ENCODE measurements around the gene DUSP22.

DNA sequence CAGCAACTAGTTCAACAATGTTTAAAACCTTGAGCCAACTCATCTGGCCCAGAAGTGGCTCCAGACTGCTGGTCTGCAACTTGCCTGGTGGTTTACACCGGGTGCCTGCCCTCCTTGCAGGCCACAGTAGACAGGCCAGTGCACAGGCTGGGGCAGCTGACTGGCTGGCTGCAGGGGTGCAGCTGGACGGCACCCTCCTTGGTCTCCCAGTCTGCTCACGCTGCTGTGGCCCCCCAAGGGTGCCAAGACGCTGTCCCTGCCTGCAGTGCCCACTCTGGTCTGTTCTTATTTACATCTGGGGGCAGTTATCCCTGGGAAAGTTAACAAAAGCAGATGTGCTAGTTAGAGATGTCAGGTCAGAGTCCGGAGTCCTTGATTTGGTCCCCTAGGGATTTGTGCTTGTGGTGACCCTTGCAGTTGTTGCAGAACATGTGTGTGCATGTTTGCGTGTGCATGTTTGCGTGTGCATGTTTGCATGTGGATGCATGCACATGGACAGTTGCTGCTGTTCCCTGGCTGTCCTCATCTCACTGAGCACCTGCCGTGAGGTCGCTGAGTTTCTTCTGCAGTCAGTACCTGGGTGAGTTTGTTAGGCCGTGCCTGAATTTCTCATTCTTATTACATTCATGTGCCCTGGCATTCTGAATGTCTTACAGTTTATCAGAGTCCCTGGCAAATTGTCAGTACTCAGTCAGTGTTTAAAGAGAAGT is 51.1 kb downstream of the DUSP22 start:
- TF ChIP-seq CTCF (IDR thresholded peaks at IDR 0.05) (no peak), POLR2A (IDR thresholded peaks at IDR 0.05) (no peak), POLR2AphosphoS5 (IDR thresholded peaks at IDR 0.05) (no peak)
